ENCODE results near the gene ARRB2.

Gene ARRB2

GRCh38 chr17:4759776-4760236 lies 49.4 kb downstream of the ARRB2 start:
- no peak for DNase-seq (ENCODE audit: low read depth)

- DNase-seq (ENCODE audit: low read depth) = no peak
Measured at GRCh38 chr17:4764595-4764994, 54.2 kb downstream of the ARRB2 start.

DNA sequence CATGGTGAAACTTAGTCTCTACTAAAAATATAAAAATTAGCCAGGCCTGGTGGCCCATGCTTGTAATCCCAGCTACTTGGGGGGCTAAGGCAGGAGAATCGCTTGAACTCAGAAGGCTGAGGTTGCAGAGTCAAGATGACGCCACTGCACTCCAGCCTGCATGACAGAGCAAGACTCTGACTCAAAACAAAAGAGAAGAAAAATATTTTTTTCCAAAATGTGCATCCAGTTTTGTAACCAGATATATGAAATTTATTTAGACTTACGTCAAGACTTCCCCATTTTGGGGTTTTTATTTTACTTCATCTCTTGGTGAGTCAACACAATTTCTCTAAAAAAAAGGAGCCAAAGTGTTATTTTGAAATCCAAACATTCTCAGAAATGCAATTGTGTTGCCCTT lies 55.8 kb downstream of the ARRB2 start:
- no peak for DNase-seq (ENCODE audit: low read depth)

- DNase-seq (ENCODE audit: low read depth) = no peak
Measured at GRCh38 chr17:4766723-4767122, 56.3 kb downstream of the ARRB2 start.

DNA sequence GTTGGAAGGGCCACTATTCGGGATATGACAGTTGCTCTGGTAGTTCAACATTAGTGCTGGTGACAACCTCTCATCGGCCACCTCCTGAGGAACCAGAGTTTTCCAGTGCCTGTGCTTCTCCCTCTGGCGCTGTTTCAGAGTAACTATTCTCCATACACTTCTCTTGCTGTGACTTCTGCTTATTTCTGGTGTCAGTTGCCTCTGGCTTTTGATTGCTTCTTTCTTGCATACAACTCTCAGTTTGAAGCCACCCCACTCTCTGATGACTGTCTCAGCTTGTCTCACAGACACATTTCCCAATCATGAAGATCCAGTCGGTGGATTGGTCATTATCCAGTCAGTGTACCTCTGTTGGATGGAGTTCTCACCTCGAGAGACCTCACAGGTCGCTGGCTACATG lies 57.9 kb downstream of the ARRB2 start:
- no peak for DNase-seq (ENCODE audit: low read depth)

DNA sequence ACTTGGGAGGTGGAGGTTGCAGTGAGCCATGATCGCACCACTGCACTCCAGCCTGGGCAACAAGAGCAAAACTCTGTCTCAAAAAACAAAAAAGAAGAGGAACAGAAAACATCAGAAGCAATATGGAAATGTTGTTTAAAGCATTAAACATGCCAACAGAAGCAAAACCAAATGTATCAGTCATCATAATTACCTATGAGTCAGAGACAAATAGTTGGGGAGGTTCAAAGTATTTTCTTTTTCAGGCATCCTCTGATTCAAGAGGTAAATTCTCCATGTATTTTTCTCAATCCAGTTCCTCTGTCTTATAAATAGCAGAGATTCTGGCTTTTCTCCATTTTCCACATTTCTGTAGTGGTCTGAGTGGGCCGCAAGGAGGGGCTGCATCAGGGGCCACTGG lies 59.2 kb downstream of the ARRB2 start:
- DNase-seq (ENCODE audit: low read depth) = no peak

Data from activated T-cell treated with anti-CD3 and anti-CD28 coated beads for 1 hour (primary cell).